Type B pancreatic cell (in vitro differentiated cells): ENCODE results near the gene APOBR. TPM values are rescaled to one million over a fixed set of nuclear protein-coding genes. Genes with fewer than 3 reads are reported as not detected.

Experiments used
- DNase-seq: peaks from one replicate; pipeline ENCODE4 v3.0.0; 2021; ENCODE audit warnings: mixed read lengths; ENCODE audit not compliant: unreplicated experiment; ENCODE audit errors: extremely low spot score
- H3K27ac Mint-ChIP-seq: 2 replicates; pipeline ENCODE4 v1.8.0; 2021; ENCODE audit warnings: mild to moderate bottlenecking, mixed read lengths
- H3K27me3 Mint-ChIP-seq: 2 replicates; pipeline ENCODE4 v1.8.0; 2021; ENCODE audit warnings: mixed read lengths
- H3K36me3 Mint-ChIP-seq: 2 replicates; pipeline ENCODE4 v1.8.0; 2021; ENCODE audit warnings: mixed read lengths
- H3K4me1 Mint-ChIP-seq: one replicate; pipeline ENCODE4 v1.8.0; 2021; ENCODE audit warnings: mixed read lengths; ENCODE audit not compliant: unreplicated experiment
- H3K4me3 Mint-ChIP-seq: 2 replicates; pipeline ENCODE4 v1.8.0; 2021; ENCODE audit warnings: mild to moderate bottlenecking, mixed read lengths
- H3K9me3 Mint-ChIP-seq: 2 replicates; pipeline ENCODE4 v1.8.0; 2021; ENCODE audit warnings: mixed read lengths
- total RNA-seq: library from RNA; stranded (reverse); gene quantifications from 2 replicates; pipeline ENCODE4 v1.2.1, GENCODE V29; 2021; ENCODE audit warnings: low replicate concordance
- TF ChIP-seq, protein P1 (sequence below): fragments of 200-600 bp; sonication (generic); conservative IDR thresholded peaks from 2 replicates; pipeline ENCODE4 v1.5.0; 2021; ENCODE audit warnings: antibody characterized with exemption, mild to moderate bottlenecking

APOBR gene
- total RNA-seq, 1 donor from 2014 or later = 0.14 TPM

- TF ChIP-seq, protein P1, sequence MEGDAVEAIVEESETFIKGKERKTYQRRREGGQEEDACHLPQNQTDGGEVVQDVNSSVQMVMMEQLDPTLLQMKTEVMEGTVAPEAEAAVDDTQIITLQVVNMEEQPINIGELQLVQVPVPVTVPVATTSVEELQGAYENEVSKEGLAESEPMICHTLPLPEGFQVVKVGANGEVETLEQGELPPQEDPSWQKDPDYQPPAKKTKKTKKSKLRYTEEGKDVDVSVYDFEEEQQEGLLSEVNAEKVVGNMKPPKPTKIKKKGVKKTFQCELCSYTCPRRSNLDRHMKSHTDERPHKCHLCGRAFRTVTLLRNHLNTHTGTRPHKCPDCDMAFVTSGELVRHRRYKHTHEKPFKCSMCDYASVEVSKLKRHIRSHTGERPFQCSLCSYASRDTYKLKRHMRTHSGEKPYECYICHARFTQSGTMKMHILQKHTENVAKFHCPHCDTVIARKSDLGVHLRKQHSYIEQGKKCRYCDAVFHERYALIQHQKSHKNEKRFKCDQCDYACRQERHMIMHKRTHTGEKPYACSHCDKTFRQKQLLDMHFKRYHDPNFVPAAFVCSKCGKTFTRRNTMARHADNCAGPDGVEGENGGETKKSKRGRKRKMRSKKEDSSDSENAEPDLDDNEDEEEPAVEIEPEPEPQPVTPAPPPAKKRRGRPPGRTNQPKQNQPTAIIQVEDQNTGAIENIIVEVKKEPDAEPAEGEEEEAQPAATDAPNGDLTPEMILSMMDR = no peak
- Mint-ChIP-seq H3K27ac (peak overlapping the region; percentile 62), H3K36me3 (no peaks in the 10 kb centered on the region), H3K27me3 (no peaks in the 10 kb centered on the region), H3K9me3 (no peaks in the 10 kb centered on the region), H3K4me1 (peaks cover 7% of the 10 kb centered on the region), H3K4me3 (no peak overlapping the region)
- no peak for DNase-seq
Measured at GRCh38 chr16:28529124-28529523, 34.7 kb downstream of the APOBR start.

DNA sequence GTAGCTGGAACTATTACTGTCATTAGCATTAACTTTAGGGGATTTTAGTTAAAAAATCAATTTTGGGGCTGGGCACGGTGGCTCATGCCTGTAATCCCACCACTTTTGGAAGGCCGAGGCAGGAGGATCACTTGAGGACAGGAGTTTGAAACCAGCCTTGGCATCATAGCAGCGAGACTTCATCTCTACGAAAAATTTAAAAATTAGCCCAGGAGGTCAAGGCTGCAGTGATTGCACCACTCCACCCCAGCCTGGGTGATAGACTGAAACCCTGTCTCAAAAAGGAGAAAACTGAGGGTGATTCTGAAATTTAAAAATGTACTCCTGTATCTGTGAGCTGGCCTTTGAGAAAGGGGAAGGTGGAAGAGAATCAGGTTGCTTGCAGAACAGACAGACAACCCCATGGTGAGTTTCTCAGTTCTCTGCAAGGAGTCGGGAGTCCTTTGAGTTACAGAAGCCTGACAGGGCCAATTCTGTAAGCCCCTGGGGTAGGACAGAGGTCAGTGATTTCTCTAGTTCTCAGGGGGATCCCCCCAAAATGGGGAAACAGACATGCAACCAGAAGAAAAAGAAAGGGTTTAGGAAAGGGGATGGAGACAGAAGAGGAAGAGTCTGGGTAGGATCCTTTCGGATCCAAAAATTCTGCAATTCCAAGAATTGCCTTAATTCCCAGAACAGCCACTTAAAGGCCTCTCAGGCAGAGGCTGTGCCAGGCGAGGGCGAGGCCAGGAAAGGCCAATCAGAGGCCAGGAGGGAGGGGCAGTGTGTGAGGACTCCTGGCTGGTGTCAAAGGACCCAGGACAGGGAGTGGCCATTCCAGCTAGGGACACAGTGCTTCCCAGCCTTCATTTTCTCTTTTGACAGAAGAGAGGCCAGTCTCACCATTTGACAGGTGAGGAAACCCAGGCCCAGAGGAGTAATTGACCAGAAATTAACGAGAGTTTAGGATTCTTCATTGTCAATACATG, 37.6 kb downstream of the APOBR start:
- no peak for DNase-seq
- Mint-ChIP-seq H3K9me3 (no peaks in the 10 kb centered on the region), H3K4me3 (no peak overlapping the region), H3K36me3 (no peaks in the 10 kb centered on the region), H3K27me3 (no peaks in the 10 kb centered on the region), H3K4me1 (peaks cover 7% of the 10 kb centered on the region), H3K27ac (peak overlapping the region; percentile 48)
- TF ChIP-seq, protein P1 = no peak

- Mint-ChIP-seq H3K4me1 (peaks cover 7% of the 10 kb centered on the region), H3K4me3 (no peak overlapping the region), H3K27me3 (no peaks in the 10 kb centered on the region), H3K27ac (no peak overlapping the region), H3K36me3 (no peaks in the 10 kb centered on the region), H3K9me3 (no peaks in the 10 kb centered on the region)
- no peak for DNase-seq
- TF ChIP-seq, protein P1 = no peak
Measured at GRCh38 chr16:28532940-28533647, 38.7 kb downstream of the APOBR start.

- Mint-ChIP-seq H3K4me1 (peaks cover 7% of the 10 kb centered on the region), H3K27me3 (no peaks in the 10 kb centered on the region), H3K36me3 (no peaks in the 10 kb centered on the region), H3K9me3 (no peaks in the 10 kb centered on the region), H3K27ac (no peak overlapping the region), H3K4me3 (no peak overlapping the region)
- DNase-seq = no peak
- TF ChIP-seq, protein P1 = no peak
Measured at GRCh38 chr16:28534542-28535373, 40.3 kb downstream of the APOBR start.

DNA sequence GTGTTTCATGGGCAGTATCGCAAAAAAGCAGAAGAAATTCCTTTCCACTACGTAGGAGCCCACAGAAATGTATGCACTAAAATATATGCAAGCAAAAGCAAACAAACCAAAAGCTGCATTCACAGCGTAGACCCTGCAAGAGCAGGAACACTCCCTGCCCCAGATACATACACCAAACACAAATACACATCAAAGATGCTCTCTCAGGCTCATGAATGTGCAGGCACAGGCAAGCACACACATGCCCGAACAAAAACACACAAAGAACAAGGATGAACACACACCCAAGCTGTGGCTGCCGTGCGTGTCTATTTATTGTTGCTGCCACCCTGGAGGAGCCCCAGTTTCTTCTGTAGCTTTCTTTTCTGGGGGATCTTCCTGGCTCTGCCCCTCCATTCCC, 42.6 kb downstream of the APOBR start:
- Mint-ChIP-seq H3K27me3 (no peaks in the 10 kb centered on the region), H3K4me3 (no peak overlapping the region), H3K9me3 (no peaks in the 10 kb centered on the region), H3K4me1 (peaks cover 5% of the 10 kb centered on the region), H3K27ac (peak overlapping the region; percentile 51), H3K36me3 (no peaks in the 10 kb centered on the region)
- TF ChIP-seq, protein P1 = no peak
- DNase-seq = no peak
